Fibroblast of skin of scalp (primary cell): ENCODE results near the gene NFIX.

Source experiments
- DNase-seq: peaks from one replicate; pipeline ENCODE4 v3.0.0-alpha.2; 2013

NFIX gene

DNA sequence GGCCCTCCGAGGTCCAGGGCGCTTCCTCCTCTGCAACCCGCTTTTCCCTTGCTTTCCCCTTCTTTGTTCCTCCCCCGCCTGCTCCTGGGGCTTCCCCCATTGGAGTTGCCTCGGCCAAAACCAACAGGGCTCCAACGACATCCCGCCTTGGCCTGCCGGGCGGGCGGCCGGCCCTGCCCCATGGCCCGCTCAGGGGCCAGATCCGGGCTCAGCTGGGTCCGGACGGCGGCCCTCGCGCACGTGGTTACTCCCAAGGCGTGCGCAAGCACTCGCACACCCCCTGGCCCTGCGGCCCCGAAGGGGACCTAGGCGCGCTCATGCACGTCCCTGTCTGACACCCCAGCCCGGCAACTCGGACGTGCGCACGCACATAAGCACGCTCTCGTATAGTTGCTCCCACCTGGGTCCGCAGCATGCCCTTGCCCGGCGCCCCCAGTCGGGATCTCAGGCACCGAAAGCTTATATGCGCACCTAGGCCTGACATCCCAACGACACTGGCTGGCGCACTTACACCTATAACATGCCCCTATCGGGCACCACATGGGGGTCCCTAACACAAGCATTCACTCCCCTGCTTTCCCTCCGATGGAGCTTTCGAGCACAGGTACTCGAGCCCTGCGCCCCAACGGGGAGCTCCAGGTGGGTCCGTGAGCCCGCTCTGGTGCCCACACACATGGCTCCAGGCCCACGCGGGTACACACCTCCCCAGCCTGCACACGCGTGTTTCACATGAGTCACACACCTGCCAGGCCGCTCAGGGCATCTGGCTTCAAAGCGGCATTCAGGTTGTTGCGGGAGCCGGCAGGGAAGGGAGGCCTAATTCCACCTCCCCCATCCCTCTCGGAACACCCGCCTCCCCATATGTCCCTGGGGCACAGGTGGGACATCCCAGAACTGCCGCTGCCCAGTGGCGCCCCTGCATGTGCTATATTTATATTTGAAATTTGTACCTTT is 15.0 kb downstream of the NFIX start:
- DNase-seq: no peak

GRCh38 chr19:13010992-13011652 is 15.8 kb downstream of the NFIX start:
- no peak for DNase-seq

- DNase-seq: no peak
Measured at GRCh38 chr19:13011653-13012389, 16.5 kb downstream of the NFIX start.

DNA sequence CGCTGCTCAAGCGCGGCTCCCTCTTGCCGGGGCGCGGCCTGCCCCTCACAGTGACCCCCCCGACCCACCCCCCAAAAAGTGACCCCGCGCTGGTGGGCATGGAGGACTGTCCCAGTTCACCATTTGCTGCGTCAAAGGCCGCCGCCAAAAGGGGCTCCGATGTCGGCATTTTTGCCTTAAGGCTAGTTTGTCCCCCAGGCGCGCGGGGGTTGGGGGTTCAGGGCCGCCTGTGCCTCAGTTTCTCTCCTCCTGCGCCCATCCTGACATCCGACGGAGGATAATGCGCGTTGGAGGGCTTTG is 17.1 kb downstream of the NFIX start:
- no peak for DNase-seq

GRCh38 chr19:13012690-13013608 is 17.7 kb downstream of the NFIX start:
- peak; percentile 54 for DNase-seq

DNA sequence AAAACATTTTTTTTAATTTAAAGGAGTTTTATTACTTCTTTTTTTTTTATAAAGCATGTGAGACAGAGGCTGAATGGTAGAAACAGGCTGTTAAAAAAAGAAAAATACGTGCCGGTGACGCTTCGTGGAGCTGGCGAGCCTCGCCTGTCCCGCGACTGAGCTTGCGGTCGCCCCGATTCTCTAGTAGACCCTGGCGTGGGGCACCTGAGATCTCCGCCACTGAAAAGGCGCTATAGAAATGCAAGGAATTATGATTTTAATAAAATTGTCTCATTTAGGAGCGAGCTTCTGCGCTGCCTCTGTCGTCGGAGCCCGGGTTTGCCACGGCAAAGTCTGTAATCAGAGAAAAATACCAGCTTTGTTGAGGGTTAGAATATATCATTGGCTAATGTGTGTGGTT is 18.4 kb downstream of the NFIX start:
- DNase-seq: no peak

DNA sequence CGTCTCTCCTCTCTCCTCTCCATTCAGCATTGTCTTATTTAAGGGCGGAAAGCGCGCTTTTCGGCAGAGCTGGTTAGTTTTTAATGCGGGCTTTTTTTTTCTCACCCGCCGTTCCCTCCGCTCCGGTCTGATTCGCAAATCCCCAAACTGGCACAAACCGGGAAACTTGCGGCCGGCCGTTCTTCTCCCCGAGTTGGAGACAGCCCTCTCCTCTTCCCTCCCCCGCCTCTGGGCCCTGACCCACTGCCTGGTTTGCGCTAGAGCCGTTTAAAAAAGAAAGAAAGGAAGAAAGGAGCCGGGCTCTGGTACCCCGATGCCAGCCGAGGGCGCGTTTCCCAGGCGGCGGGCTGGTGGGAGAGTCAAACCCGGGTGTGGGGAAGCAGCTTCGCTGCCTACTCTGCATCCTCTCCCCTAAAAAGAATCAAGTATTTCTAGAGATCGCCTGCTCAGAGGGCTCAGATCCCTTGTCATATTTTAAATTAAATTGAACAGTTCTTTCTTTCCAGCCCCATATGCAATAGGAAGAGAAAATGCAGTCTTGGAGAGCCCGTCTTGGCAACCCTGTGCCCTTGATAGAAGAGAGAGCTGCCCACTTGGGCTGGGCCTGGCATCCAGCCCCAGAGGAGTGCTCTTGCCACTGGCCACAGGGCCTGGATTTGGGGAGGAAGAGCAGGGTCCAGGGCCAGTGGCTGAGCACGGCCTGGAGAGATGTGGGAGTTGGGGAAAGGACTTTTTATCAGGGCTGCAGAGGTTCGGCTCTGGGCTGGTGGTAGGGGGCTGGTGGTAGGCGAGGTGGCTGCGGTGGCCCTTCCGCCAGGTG is 19.0 kb downstream of the NFIX start:
- DNase-seq: no peak

DNA sequence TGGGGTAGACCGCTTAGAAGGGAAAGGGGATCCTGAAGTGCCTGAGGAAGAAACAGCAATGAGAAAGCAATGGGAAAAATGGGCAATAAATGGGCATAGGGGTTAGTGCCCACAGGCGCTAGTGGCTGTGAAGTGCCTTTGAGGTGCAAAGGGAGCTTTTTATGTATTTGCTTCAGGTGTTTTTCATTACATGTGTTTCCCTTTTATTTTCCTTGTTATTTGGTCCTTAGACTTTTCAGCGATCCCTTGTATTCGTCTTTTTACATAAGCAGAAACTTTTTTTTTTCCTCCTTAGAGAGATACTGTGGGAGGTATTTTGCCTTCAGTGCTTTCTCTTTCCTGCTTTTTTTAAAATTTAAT is 19.6 kb downstream of the NFIX start:
- no peak for DNase-seq

GRCh38 chr19:13015361-13016223 is 20.3 kb downstream of the NFIX start:
- DNase-seq: peak; percentile 40

DNA sequence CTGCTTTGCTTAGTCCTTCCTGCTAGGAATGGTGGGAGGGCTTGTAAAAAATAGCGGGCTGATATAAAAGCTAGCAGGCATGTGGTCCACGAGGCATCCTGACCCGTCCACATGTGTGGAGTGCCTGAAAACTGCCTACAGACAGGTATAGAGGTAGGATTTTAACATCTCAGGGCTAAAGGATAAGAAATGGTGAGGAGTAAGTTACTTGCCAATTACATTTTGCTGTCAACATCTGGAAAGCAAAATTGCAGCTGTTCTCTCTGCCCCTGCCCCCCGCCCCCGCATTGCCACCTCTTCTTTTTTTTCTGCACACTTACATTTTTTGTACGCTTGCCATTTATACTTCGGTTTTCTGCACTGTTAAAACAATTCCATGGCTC is 21.0 kb downstream of the NFIX start:
- DNase-seq: no peak

GRCh38 chr19:13016628-13017305 is 21.5 kb downstream of the NFIX start:
- DNase-seq: no peak

DNA sequence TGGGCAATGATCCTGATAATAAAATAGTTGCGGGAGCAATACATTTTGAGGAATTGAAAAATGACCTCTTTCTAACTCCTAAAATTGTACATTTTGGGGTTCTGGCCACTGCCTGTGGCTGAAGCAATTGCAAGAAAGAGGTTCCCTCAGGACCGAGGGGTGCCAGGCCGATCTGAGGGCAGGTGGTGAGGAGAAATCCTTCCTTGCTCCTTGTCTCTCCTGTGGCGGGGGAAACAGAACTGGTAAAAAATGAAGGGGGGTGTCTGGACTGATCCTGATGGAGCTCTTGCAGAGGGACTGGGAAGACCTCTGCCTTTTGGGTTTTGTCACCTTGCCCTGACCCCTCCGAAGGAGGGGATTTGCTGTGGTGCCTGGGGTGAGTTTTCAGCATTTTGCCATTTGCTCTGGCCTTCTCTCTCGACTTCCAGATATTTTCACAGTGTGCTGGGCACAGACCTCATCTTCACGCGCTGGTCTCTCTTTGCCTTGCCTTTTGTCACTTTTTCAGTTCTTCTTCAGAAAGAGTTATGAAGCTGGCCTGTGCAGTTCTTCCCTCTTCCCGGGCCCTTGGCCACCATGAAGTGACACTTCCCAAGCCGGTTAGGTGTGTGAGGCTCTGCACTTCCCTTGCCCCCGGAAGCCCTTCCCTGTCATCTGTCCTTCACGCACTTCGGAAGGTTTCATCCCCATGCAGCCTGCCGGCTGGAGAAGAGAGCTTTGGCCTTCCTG is 22.2 kb downstream of the NFIX start:
- DNase-seq: no peak

DNA sequence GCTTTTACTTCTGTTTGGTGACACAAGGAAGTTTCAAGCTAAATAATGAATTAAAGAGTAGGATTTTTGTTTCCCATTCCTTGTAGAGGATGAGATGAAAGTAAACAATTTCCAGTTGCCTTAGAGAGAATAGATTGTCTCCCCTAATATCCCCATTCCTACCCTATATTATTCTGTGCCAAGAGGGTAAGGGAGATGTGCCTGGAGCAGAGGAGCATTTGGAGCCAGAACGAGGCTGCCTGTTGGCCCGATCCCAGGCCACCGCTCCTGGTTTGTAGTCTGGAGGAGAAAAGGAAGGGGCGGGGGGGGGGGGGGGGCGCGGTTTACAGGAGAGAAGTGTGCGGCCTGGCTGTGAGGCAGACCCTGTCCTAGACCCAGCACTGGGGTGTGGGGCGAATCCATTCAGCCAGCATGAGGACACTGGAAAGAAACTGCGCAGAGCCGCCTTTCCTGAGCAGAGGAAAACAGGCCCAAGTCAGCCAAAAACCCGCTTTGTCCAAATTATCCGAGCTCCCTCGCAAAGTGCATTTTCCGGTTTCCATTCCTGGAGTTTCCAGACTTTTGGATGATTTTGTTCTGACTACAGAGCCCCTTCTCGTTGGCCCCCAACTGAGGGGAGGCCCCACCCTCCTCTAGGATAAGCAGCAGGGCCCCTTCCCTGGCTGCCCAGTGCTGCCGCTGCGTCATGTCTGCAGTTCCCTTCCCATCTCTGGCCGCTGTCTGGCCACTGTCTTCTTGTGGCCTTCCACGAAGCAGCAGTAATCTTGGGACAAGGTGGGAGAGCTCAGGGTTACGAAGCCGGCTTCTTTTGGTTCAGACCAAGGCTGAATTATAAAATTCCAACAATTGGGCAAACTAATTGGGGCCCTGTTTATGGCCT is 23.0 kb downstream of the NFIX start:
- DNase-seq: no peak

DNA sequence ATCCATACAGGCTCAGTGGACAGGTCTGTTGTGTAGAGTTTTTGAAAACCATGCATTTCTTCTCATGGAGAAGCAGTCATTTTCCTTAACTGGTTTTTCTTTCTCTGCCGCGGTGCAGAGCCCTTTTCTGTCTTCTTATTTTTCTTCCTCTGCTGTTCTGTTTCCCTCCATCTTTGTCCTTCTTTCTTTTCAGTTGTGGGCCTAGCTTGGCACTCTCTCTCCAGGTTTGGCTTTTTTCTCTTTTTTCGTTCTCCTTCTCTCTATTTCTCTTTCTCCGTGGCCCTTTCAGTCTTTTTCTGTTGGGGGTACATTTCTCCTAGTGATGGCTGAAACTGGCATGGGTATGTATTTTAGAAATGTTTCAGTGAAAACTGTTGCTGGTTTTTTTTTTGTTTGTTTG is 24.1 kb downstream of the NFIX start:
- no peak for DNase-seq

DNA sequence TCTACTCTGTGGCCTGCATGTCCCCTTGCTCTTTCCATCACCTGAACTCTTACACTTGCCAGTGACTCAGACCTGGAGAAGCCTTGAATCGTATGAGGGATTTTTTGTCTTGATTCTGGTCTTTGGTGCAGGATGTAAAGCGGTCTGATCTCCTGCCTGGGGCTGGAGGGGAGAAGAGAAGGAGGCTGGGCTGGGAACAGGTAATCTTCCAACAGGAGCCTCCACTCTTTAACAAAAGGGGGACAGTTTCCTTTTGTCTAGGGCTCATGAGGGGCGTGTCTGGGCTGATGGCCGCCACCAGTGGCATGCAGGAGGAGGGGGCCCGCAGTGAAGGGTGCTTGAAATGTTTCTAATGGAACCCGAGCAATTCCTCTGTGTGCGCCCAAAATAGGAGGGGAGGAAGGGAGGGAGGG is 24.7 kb downstream of the NFIX start:
- no peak for DNase-seq

DNA sequence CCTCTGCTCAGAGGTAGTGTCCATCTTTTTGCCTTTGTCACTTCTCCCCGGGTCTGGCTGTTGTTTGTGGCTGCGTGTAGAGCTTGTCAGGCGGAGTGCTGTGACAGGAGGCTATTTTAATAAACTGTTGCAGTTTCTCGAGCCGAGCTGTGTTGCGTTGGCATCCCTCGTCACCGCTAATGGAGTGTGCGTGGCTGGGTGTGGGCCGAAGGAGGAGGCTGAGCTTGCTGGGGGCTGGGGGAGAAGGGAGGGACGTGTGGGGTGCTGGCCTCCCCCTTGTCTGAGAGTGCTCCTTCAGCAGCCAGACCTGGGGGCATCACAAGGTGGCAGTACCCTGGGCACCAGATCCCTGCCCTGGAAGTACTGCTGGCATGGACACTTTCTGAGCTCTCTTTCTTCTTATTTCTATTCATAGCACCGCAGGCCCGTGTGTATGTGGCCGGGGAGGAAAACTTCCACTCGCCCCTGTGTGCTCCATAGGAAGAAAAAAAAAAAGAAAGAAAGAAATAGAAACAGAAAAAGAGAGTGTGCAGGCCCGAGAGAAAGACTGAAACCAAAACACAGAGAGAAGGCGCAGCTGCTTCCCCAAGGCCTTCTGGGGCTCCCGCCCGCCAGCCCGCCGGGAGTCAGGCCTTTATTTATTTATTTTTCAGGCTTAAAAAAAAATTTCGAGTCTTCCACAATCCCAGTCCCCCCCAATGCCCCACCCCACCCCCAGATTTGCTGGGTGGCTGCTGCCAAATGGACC is 27.0 kb downstream of the NFIX start:
- DNase-seq: peak; percentile 58

DNA sequence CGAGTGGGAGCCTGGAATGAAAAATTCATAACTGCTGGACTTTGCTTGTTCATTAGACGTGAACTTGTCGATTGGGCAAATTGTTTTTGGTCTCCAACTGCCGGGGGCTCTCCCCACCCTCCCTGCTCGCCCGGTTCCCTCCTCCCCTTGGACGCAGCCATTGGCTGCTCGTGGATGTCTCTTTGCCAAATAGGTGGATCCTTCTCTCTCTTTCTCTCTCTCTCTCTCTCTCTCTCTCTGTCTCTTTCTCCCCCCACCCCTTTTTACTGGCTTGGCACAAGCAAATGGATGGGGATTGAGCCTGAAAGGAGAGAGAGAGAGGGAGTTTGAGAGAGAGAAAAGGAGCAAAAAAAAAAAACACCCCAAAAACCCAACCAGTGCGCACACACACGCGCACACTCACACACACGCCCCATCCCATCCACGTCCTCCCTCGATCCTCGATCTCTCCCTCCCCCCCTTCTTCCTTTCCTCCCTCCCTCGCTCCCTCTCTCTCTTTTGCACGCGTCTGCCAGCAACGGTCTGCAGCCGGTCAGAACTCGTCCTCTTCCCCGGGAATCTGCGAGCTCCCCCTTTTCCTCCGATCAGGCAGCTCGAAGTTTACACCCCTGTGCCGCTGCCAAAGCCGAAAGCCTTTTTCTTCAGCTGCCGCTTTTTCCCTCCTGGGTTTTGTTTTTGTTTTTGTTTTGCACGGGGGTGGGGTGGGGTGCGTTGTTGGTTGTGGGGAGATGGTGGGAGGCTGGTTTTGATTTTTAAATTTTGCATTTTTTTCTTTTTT is 27.8 kb downstream of the NFIX start:
- peak; percentile 97 for DNase-seq
